NCI-H1417 (cell line): ENCODE measurements around the gene PRKG1.
"Not testable (repeated sequence)": the region's sequence is repeated elsewhere in the genome, so short reads cannot be mapped to it uniquely, and the experiment has no call there.

ENCODE experiments used
- DNase-seq, 3 experiments: peaks; one replicate each; lab custom pipeline; 2025; lab: John Stamatoyannopoulos, UW

Gene PRKG1

DNA sequence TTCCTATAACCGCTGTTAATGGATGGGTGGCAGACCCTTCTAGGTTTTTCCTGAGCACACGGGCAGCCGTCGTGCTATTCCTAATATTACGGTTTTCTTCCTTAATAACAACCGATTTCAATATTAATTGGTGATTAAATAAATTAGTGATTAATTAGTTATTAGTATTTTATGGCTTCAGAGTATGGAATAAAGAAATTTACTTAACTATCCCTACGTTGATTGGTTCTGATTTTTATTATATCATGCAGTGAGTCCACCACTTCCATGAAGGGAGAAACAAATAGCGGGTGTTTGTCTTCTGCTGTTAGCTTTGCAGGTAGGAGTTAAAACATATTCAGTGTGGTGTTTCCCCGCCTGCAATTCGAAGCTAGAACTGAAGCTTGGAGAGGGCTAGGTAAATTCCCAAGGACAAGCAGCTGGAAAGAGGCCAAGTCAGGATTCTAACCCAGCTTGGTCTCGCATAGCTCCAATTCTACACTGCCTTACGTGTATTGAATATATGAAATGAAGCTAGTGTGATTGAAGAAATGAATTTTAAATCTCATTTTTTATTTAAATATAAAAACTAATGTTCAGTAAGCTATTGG, 626.0 kb downstream of the PRKG1 start:
- DNase-seq: peak in 2 of 3 experiments; percentile 43 to 82

DNA sequence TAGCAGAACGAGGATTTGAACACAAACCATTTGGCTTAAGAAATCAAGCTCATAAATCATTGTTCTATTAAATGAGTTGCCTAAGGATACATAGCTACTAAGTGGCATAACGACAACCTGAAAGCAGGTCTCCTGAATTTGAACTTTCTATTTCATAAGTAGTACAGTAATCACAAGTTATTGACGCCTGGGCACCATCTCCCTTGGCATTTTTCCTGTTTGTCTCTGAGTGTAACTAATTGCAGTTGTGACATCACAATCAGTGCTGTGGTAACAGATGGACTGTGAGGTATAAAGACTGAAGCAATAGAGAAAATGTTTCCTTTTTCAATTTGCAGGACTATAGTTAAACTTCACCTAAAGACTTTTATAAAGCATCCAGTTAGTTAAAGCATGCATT, 631.5 kb downstream of the PRKG1 start:
- DNase-seq: no peak

DNA sequence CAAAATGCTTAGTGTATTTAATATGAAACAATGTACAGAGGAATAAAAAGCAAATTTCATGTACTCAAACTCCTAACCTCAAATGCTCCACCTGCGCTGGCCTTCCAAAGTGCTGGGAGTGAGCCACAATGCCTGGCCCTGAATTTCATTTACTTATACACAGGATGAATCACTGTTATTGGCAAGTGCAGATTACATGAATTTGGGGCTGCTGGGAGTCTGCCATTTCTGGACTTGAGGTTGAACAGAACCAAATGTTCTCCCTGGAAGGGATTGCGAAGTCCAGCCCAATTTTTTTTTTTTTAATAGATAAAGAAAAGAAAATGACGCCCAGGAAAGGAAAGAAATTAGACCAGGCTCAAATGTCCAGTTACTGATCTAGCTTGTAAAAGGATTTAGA, 631.9 kb downstream of the PRKG1 start:
- DNase-seq: no peak

DNA sequence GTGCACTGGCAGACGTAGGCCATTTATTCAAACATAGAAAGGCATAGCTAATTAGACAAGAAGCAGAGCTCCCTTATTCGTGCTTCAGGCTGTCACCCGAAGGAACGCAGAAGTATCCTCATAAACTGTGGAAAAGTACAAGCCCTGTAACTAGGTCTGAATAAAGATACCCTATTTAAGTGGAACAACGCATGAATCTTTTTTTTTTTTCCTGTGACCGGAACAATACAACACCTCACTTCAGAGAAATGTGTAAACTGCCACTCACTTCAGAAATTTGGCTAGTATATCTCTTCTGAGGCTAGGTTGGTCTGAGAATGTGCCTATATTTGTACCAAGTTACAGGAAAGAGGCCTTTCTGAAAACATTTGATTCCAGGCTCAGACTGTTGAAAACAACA, 633.1 kb downstream of the PRKG1 start:
- DNase-seq: no peak

DNA sequence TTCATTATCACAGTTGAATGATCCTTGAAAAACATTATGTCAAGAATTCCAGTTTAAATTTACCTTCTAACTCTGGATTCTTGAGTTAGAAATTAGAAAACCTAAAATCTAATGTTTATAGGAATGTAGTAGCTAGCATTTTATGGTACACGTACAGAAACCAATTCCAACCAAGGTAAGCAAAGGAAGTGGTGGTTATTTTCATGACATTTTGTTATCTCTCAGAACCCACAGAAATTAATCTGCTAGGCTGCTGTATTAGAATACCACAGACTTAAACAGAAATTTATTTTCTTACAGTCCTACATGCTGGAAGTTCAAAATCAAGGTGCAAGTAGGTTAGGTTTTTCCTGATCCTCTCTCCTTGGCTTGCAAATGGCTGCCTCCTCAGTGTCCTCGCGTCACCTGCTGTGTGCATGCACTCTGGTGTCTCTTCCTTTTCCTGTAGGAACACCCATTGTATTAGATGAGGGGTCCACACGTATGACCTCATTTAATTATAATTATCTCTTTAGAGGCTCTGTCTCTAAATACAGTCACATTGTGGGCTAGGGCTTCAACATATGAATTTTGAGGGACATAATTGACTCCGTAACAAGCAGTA, 633.6 kb downstream of the PRKG1 start:
- DNase-seq: no peak

DNA sequence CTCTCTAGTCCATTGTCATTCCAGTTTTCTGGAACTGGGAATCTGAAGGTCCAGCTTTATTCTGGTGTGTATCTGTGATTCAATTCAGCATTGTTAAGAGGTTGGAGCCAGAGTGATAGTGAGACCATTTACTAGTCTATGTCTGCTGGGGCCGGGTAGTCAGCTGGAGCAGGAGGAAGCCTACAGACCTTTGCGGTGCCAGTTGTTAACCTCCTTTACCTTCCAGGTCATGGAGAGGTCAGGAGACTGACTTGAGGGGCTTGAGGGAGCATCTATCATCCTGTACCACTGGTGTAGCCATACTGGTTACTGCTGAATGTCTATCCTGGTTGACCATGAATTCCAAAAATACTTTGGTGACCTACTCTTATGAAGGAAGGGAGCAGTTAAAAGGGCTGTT, 634.3 kb downstream of the PRKG1 start:
- DNase-seq: no peak

DNA sequence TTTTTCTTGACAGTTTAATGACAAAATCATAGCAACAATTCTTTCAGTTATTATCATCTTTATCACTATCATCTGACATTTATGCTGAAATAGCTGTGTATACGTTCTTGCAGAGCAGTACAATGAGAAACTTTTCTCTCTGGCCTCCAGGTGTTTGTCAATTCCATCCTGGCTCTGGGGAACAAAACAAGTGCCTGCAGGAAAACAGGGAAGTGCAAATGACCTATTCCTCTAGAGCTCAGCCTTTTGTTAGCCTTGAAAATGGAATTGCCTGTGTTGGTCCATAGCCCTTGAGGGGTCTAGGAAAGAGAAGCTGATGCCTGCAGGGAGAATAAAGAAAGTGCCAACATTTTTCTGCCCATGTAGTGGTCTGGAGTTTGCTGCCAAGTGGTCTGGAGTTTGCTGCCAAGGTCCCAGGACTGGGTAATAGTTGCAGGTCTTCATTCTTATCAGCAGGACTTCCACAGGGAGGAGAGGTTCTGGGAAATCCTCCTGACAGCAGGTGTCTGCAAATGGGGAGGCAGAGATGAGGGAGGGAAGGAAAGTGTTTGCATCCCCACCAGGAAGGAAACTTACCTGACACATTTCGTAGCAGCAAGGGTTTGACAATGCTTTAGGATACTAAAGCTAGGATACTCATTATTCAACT, 635.2 kb downstream of the PRKG1 start:
- DNase-seq: peak in 1 of 3 experiments; percentile 1

DNA sequence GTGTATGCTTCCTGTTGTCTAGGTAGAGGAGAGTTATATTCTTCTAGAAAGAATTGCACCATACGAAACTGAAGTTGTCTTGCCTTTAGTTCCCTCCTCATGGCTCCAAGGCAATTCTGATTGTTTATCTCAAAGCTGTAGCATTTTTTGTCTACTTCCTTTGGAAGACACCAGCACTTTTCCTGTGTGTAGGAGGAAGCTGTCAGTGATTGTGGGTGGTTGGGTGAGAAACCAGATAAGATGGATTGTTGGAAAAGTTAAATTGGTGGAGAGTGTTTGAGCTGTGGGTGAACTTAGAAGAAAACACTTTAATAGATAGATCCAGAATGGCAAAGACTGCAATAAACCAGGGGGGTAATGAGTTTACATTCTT, 637.2 kb downstream of the PRKG1 start:
- DNase-seq: no peak

DNA sequence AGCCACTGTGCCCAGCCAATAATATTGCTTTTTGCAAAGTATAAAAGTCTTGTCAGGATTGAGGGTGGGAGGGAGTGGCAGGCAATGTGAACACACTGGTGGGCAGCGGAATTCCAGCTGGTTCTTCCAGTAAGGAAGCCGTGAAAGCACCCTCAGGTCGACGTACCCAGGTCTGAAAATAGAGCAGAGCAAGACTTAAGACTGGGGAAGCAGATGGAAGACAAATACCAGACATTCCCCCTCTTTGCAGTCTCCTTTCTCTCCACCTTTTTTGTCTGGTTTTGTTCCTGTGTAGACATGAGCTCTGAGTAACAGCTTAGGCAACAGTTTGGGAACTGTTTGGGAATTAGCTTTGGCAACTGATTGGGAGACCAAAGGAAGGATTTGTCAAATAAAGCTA, 642.7 kb downstream of the PRKG1 start:
- DNase-seq: no peak

DNA sequence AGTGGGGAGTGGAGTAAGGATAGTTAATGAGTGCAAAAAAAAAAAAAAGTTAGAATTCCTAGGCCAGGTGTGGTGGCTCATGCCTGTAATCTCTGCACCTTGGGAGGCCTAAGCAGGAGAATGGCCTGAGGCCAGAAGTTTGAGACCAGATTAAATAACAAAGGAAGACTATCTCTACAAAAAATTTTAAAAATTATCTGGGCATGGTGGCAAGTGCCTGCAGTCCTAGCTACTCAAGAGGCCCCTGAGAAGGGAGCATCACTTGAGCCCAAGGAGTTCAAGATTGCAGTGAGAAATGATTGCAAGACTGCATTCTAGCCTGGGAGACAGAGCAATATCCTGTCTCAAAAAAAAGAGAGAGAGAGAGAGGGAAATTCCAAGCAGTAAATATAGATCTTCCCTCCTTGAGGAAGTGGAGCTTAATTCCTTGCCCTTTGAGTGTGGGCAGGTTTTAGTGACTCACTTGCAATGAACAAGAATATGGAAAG, 644.6 kb downstream of the PRKG1 start:
- no peak for DNase-seq

DNA sequence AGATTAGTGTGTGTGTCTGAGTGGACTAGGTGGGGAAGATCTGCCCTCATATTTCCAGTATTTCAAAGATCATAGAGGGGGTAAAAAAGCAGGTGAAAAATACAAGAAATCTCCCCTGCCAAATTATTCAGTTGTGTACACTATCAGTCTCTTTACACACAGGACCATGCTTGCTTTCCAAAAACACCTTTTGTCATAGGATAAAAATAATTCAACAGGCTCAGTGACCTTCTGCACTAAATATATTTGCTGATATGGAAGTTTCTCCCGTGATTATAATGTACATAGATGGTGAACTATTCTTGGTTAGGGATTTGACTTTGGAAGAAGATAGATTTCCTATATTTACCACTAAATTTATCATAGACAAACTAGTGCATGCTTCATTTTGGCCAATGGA, 649.8 kb downstream of the PRKG1 start:
- no peak for DNase-seq

DNA sequence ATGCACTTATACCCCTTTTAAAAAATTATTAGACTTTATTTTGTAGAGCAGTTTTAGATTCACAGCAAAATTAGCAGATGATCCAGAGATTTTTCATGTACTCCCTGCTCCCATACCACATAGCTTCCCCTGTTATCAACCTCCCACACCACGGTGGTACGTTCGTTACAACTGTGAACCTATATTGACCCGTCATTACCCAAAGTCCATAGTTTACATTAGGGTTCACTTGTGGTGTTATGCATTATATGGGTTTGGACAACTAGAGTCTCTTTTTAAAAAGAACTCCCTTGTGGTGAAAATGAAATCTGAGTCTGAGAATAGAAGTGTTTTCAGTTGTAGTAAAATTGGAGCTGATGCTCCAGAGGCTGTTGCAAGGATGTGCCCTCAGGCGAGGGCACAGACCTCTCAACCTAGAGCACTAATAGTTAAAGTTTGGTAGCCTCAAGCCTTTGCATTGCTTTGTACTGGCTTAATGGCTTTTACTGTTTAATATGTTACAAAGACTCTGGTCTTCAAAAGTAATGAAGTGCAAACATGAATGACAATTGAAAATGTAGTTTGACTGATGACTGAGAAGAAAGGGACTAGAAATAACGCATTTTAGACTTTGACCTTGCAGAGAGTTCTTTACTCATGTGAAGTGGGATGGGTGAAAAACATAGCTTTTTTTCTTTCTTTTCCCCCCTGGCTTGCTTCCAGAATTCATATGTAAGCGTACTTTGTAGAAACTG, 655.7 kb downstream of the PRKG1 start:
- DNase-seq: peak in 1 of 3 experiments; percentile 36

DNA sequence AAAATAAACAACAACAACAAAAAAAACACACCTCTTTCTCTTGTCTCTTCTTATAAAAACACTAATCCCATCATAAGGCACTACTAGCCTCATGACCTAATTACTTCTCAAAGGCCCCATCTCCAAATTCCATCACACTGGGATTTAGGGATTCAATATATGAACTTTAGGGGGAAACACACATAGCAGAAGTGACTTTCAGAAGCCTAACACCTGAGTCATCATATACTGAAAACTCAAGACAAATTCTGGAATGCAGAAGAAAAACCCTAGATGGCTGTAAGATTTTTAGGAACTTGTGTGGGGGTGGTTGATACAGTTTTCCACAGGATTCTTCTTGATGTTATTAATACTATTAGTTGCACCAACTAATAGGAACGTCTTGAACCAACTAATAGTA, 658.8 kb downstream of the PRKG1 start:
- DNase-seq: no peak

DNA sequence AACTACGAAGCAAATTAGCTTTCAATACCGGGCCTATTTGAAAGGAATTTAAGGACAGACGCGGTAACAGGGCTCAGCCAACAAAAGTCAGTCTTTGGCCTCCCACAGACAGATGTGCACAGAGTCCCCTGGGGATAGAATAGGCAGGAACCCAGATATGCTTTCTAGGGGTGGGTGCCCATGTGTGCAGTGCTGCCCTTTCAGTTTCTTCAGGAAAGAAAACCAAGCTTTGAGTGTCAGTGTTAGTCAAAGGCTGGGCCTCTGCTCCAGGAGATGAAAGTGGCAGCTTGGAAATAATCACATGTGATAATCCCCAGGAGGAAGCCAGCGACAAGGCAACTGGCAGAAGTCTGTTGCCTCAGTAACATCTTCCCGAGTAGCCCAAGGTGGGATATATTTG, 668.9 kb downstream of the PRKG1 start:
- DNase-seq: no peak

DNA sequence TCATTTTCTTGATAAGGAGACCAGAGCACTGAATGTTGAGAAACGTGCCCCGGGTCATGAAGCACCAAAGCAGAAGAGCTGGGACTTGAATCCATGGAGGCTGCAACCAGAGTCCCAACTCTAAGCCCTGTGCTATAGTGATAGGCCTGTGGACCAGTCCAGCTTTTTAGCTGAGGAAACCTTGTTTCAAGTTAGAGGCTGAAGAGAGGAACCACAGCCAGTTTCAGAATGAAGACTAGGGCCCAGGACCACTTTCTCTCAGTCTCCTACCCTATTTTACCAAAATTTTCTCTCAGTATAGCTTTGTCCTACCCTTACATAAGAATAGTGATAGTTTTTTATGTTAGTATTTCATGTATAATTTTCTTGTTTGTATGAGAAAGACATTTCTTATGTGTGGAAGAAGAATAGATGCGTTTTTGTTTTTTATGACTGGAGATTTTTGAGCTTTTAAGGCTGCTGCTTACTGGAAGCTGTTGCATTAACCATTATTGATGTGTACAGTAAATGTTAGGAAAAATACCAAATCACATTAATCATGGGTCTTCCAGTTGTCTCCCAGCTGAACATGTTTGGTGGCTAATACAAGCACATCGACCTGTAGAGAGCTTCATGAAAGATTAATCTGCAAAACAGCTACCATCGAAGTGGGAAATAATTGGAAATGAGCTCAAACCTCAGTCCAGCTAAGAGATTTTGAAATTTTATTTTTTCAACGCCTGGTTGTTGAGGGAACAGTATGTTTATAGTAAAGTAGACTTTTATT, 670.1 kb downstream of the PRKG1 start:
- no peak for DNase-seq

DNA sequence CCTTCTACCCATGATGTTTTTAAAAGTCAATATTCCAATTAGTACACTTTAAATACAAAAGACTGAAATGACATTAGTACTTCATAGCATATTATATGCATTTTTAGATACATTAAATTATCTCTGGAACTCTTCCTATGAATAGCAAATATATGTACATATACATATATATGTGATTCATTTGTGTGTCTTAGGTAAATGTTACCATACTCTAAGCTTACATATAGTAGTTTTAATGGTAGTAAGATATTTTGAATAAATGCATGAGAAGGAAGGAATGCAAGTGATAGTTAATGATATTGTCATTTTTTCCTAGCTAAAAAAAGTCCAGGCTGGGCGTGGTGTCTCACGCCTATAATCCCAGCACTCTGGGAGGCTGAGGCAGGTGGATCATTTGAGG, 671.1 kb downstream of the PRKG1 start:
- no peak for DNase-seq

DNA sequence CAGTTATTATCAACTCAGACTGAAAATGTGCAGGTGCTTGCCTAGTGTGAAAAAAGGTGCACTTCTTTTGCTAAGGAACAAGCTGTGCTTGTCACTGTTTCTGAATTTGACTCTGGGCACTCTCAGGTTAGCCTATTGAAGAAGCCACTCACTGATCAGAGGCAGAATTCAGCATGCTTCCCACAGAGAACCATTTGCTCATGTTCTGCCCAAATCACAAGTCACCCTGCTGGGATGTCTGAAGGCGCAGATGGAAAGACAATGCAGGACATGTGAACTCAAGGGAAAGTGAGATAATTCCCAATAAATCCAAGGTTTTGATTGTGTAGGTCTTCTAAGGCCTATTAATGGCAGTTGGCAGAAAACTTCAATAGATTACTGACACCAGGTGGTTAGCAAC, 672.9 kb downstream of the PRKG1 start:
- peak in 1 of 3 experiments; percentile 2 for DNase-seq

DNA sequence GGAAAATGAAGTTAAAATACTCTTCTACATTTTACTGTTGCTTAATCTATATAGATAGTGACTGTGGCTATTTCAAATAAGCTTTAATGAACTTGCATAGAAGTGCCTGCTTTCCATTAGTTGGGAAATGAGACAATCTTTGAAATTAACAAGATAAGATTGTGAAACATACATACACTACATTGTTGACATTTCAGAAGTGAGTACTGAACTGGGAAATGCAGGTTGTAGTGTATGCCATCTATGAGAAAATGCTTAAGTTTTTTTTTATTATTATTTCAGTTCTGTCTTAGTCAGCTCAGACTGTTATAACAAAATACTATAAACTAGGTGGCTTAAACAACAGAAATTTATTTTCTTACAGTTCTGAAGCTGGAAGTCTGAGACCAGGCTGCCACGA, 674.7 kb downstream of the PRKG1 start:
- DNase-seq: no peak

DNA sequence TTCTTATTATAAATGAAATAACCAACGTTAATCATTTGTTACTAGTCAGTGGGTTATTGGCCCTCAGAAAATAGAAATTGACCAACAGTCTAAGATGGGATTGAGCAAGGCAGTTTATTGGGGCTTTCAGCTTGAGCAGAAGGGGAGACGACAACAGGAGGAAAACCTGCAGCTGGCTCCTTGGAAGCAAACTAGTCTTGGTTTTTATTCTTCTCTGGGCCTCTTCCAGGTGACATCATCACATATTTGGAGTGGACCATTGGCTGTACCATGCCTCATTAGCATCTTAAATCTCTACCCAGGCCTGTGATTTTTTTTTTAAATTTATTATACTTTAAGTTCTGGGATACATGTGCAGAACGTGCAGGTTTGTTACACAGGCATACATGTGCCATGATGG, 684.1 kb downstream of the PRKG1 start:
- DNase-seq: no peak

DNA sequence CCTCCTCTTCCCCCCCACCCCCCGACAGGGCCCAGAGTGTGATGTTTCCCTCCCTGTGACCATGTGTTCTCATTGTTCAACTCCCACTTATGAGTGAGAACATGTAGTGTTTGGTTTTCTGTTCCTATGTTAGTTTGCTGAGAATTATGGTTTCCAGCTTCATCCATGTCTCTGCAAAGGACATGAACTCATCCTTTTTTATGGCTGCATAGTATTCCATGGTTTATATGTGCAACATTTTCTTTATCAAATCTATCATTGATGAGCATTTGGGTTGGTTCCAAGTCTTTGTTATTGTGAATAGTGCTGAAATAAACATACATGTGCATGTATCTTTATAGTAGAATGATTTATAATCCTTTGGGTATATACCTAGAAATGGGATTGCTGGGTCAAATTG, 684.6 kb downstream of the PRKG1 start:
- DNase-seq: not testable (repeated sequence)

DNA sequence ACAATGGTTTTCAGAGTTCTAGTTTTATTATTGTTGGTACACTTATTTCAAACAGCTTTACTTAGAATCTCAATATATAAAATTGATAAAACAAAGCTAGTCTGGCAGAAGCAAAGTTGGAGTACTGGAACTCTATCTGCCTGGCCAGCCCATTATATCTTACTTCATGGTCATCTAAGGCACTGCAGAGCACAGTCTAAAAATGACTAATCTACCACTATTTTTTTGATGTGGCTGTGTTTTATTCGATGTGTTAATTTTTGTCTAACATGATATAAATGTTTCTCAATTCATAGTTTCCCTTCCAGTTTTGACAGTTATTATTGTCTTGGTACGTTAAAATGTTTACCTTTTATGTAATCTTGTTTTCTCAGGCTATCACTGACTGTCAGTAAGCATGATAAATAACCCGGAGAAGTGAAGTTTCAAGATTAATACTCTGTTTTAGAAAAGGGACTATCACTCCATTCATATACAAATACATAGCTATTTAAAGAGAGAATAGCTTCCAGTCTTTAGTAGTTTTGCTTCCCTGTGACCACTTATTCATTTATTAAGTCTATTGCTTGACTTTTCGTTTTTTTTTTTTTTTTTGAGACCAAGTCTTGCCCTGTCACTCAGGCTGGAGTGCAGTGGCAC, 685.7 kb downstream of the PRKG1 start:
- DNase-seq: no peak
